ENCODE measurements around the gene RNU6-9.

RNU6-9 gene

GRCh38 chr19:941292-942132 lies 48.2 kb downstream of the RNU6-9 start:
- Histone ChIP-seq H3K9me3 (ENCODE audit: insufficient read depth, low read length) (peaks cover 3% of the 10 kb centered on the region; the same call in 1 of the 2 replicates), H3K79me2 (ENCODE audit: low read length) (peaks cover 85% of the 10 kb centered on the region), H3K4me1 (ENCODE audit: low read length) (peaks cover 48% of the 10 kb centered on the region), H2AFZ (ENCODE audit: low read depth, low read length) (no peak overlapping the region), H3K4me3 (ENCODE audit: low read length) (peak overlapping the region; percentile 66), H3K36me3 (replicated peaks; ENCODE audit: low read depth, low read length) (peaks cover 53% of the 10 kb centered on the region), H3K27me3 (ENCODE audit: low read depth, low read length) (no peaks in the 10 kb centered on the region), H3K9ac (ENCODE audit: low read length) (peak overlapping the region; percentile 60; the same call in 1 of the 2 replicates), H3K27ac (ENCODE audit: low read length) (0 out of 2 replicates have a peak overlapping the region, but pooled peaks have one; percentile 64), H4K20me1 (ENCODE audit: insufficient read depth, low read length) (peaks cover 45% of the 10 kb centered on the region), H3K4me2 (ENCODE audit: low read length) (peak overlapping the region; percentile 87)
- TF ChIP-seq EZH2phosphoT487 (IDR thresholded peaks at IDR 0.05; ENCODE audit: low read depth) = no peak
- TF ChIP-seq, protein P1, sequence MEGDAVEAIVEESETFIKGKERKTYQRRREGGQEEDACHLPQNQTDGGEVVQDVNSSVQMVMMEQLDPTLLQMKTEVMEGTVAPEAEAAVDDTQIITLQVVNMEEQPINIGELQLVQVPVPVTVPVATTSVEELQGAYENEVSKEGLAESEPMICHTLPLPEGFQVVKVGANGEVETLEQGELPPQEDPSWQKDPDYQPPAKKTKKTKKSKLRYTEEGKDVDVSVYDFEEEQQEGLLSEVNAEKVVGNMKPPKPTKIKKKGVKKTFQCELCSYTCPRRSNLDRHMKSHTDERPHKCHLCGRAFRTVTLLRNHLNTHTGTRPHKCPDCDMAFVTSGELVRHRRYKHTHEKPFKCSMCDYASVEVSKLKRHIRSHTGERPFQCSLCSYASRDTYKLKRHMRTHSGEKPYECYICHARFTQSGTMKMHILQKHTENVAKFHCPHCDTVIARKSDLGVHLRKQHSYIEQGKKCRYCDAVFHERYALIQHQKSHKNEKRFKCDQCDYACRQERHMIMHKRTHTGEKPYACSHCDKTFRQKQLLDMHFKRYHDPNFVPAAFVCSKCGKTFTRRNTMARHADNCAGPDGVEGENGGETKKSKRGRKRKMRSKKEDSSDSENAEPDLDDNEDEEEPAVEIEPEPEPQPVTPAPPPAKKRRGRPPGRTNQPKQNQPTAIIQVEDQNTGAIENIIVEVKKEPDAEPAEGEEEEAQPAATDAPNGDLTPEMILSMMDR (IDR thresholded peaks at IDR 0.05; ENCODE audit: low read depth, low read length) = no peak

- Histone ChIP-seq H3K27ac (ENCODE audit: low read length) (no peak overlapping the region), H3K4me2 (ENCODE audit: low read length) (no peak overlapping the region), H4K20me1 (ENCODE audit: insufficient read depth, low read length) (peaks cover 43% of the 10 kb centered on the region), H3K4me3 (ENCODE audit: low read length) (no peak overlapping the region), H3K79me2 (ENCODE audit: low read length) (peaks cover 78% of the 10 kb centered on the region), H2AFZ (ENCODE audit: low read depth, low read length) (no peak overlapping the region), H3K36me3 (replicated peaks; ENCODE audit: low read depth, low read length) (peaks cover 47% of the 10 kb centered on the region), H3K9ac (ENCODE audit: low read length) (no peak overlapping the region), H3K27me3 (ENCODE audit: low read depth, low read length) (no peaks in the 10 kb centered on the region), H3K9me3 (ENCODE audit: insufficient read depth, low read length) (peaks cover 2% of the 10 kb centered on the region; the same call in 1 of the 2 replicates), H3K4me1 (ENCODE audit: low read length) (peaks cover 50% of the 10 kb centered on the region)
- TF ChIP-seq, protein P1 (IDR thresholded peaks at IDR 0.05; ENCODE audit: low read depth, low read length) = no peak
- TF ChIP-seq EZH2phosphoT487 (IDR thresholded peaks at IDR 0.05; ENCODE audit: low read depth) = no peak
Measured at GRCh38 chr19:942133-942645, 48.9 kb downstream of the RNU6-9 start.

Measured in OCI-LY3 (cell line).